HepG2 (cell line): ENCODE measurements around the gene AGAP1. TPM values are rescaled to one million over a fixed set of nuclear protein-coding genes. Genes with fewer than 3 reads are reported as not detected.

Experiments
- CBX1 ChIP-seq: IDR thresholded peaks from one replicate; pipeline ENCODE4 v1.6.1; 2016; ENCODE audit warnings: antibody characterized with exemption, low read depth
- ELF4 ChIP-seq: sonication (generic); formaldehyde crosslinking; IDR thresholded peaks from 2 replicates; pipeline ENCODE4 v1.5.0; 2020; ENCODE audit warnings: missing genetic modification reagents, mild to moderate bottlenecking, moderate library complexity, borderline replicate concordance
- FOXP1 ChIP-seq, 2 experiments: fragments of 450-650 bp in 1 of 2; IDR thresholded peaks; 2 replicates each; pipeline ENCODE4 v1.6.1; 2017 to 2018; ENCODE audit warnings: antibody characterized with exemption in 1 of 2
- GPN1 ChIP-seq: sonication (generic); formaldehyde crosslinking; IDR thresholded peaks from 2 replicates; pipeline ENCODE4 v1.5.1; 2020; ENCODE audit warnings: missing genetic modification reagents, borderline replicate concordance
- HMGA1 ChIP-seq: sonication (generic); formaldehyde crosslinking; conservative IDR thresholded peaks from 2 replicates; pipeline ENCODE4 v1.4.0; 2020; ENCODE audit warnings: missing genetic modification reagents
- KMT2A ChIP-seq: sonication (generic); formaldehyde crosslinking; IDR thresholded peaks from 2 replicates; pipeline ENCODE4 v1.4.0; 2020; ENCODE audit warnings: missing genetic modification reagents
- PAX8 ChIP-seq: sonication (generic); formaldehyde crosslinking; IDR thresholded peaks from 2 replicates; pipeline ENCODE4 v1.8.0; 2022; ENCODE audit warnings: mild to moderate bottlenecking, missing genetic modification reagents, borderline replicate concordance
- YEATS4 ChIP-seq: sonication (generic); formaldehyde crosslinking; IDR thresholded peaks from 2 replicates; pipeline ENCODE4 v1.4.0; 2020; ENCODE audit warnings: missing genetic modification reagents, borderline replicate concordance
- ZBTB10 ChIP-seq: sonication (generic); formaldehyde crosslinking; IDR thresholded peaks from 2 replicates; pipeline ENCODE4 v1.4.0; 2020; ENCODE audit warnings: missing genetic modification reagents, borderline replicate concordance
- ZNF451 ChIP-seq: sonication (generic); formaldehyde crosslinking; IDR thresholded peaks from 2 replicates; pipeline ENCODE4 v1.5.0; 2020; ENCODE audit warnings: mild to moderate bottlenecking, missing genetic modification reagents
- ZNF619 ChIP-seq: sonication (generic); formaldehyde crosslinking; IDR thresholded peaks from 2 replicates; pipeline ENCODE4 v1.4.0; 2020; ENCODE audit warnings: mild to moderate bottlenecking, missing genetic modification reagents
- ZNF775 ChIP-seq: sonication (generic); formaldehyde crosslinking; IDR thresholded peaks from 2 replicates; pipeline ENCODE4 v1.4.0; 2020; ENCODE audit warnings: missing genetic modification reagents, mild to moderate bottlenecking, moderate library complexity, borderline replicate concordance
- ZNF776 ChIP-seq: sonication (generic); formaldehyde crosslinking; IDR thresholded peaks from 2 replicates; pipeline ENCODE4 v1.4.0; 2020; ENCODE audit warnings: mild to moderate bottlenecking, missing genetic modification reagents
- ZNF780A ChIP-seq: sonication (generic); formaldehyde crosslinking; IDR thresholded peaks from 2 replicates; pipeline ENCODE4 v1.8.0; 2022; ENCODE audit warnings: mild to moderate bottlenecking, missing genetic modification reagents, moderate library complexity
- ZSCAN20 ChIP-seq: sonication (generic); formaldehyde crosslinking; IDR thresholded peaks from 2 replicates; pipeline ENCODE4 v1.4.0; 2020; ENCODE audit warnings: missing genetic modification reagents, mild to moderate bottlenecking, borderline replicate concordance
- polyA plus RNA-seq, 8 experiments: library from polyadenylated mRNA; depleted of rRNA in 3 of 8; stranded (reverse) in 7 of 8; unstranded in 1 of 8; fragments of >200 nt; fragmentation: Illumina TruSeq in 4 of 8; extraction: Trizol in 4 of 8; gene quantifications; 2 replicates each; pipeline versions ENCODE4 v1.2.1 to v1.2.3, GENCODE V29; 2011 to 2016; ENCODE audit warnings: low read depth in 4 of 8, missing spikeins in 1 of 8, mixed read lengths in 1 of 8; ENCODE audit not compliant: insufficient read depth in 1 of 8
- total RNA-seq, 5 experiments: library from RNA; depleted of rRNA; stranded (reverse); fragments of >200 nt; fragmentation: Illumina TruSeq; extraction: Trizol; gene quantifications; 2 replicates each; pipeline ENCODE4 v1.2.3, GENCODE V29; 2016; ENCODE audit warnings: low read depth in 1 of 5
- TF ChIP-seq, protein P1 (sequence below): sonication (generic); formaldehyde crosslinking; IDR thresholded peaks from 2 replicates; pipeline ENCODE4 v1.4.0; 2020; ENCODE audit warnings: mild to moderate bottlenecking, missing genetic modification reagents
- TF ChIP-seq, protein P2 (sequence below): IDR thresholded peaks from 2 replicates; pipeline ENCODE4 v1.4.0; 2020; ENCODE audit warnings: mild to moderate bottlenecking, missing genetic modification reagents
- TF ChIP-seq, protein P3 (sequence below): sonication (generic); formaldehyde crosslinking; IDR thresholded peaks from 2 replicates; pipeline ENCODE4 v1.5.1; 2020; ENCODE audit warnings: missing genetic modification reagents, mild to moderate bottlenecking, borderline replicate concordance

The AGAP1 gene
- total and polyA plus RNA-seq, 2 of the 13 experiments (the other 11 are each of a cell fraction or from before 2014, with no cell fraction given), result 21.2 to 32.7 TPM

DNA sequence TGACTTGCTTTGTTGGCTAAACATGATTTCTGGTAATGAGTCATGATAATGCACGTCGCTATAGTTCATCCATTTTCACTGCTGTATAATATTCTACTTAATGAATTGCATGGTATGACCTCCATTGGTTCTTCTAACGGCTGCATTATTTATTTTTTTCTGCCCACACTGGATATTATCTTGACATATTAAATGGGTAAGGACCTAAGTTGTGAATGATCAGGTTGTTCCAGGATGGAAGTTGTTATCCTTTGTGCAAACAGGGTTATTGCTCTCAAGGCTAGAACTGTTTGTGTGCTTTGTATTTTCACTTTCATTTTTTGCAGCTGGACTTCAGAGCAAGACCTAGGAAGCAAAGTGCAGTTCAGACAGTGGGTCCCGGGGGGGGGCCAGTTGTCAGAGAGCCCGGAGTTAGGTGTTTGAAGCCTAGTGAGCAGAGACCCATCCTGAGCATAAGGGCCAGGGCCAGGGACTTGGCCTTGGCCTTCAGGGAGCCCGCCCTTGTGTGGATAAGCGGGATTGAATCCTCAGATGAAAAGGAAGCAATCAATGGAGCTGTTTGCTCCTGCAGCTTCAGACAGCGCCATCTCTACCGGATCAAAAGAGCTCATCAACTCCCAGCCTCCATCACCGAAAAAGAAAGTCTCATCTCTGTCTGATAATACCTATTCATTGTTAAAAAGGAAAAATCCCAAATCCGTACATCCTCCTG lies 48.2 kb downstream of the AGAP1 start (continued):
- TF ChIP-seq ZNF451 (CRISPR knock-in tag) (peak; percentile 45; the same call in 1 of the 2 replicates), PAX8 (CRISPR knock-in tag) (no peak), YEATS4 (CRISPR knock-in tag) (peak; percentile 52; the same call in 1 of the 2 replicates), GPN1 (no peak), HMGA1 (CRISPR knock-in tag) (no peak), ZSCAN20 (CRISPR knock-in tag) (0 out of 2 replicates have a peak, but pooled peaks have one; percentile 26), KMT2A (no peak; the same call in 1 of the 2 replicates), FOXP1 (IDR thresholded peaks at IDR 0.05) (peak; percentile 62; the same call in 1 of the 2 replicates), FOXP1 (CRISPR knock-in tag; IDR thresholded peaks at IDR 0.05) (peak; percentile 90), ZBTB10 (no peak), CBX1 (no peak), ZNF780A (CRISPR knock-in tag) (no peak), ZNF619 (0 out of 2 replicates have a peak, but pooled peaks have one; percentile 26), ELF4 (CRISPR knock-in tag) (no peak), ZNF775 (CRISPR knock-in tag) (peak; percentile 49; the same call in 1 of the 2 replicates), ZNF776 (CRISPR knock-in tag) (no peak)
- TF ChIP-seq, protein P1, sequence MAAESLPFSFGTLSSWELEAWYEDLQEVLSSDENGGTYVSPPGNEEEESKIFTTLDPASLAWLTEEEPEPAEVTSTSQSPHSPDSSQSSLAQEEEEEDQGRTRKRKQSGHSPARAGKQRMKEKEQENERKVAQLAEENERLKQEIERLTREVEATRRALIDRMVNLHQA (CRISPR knock-in tag), result no peak
- TF ChIP-seq, protein P2, sequence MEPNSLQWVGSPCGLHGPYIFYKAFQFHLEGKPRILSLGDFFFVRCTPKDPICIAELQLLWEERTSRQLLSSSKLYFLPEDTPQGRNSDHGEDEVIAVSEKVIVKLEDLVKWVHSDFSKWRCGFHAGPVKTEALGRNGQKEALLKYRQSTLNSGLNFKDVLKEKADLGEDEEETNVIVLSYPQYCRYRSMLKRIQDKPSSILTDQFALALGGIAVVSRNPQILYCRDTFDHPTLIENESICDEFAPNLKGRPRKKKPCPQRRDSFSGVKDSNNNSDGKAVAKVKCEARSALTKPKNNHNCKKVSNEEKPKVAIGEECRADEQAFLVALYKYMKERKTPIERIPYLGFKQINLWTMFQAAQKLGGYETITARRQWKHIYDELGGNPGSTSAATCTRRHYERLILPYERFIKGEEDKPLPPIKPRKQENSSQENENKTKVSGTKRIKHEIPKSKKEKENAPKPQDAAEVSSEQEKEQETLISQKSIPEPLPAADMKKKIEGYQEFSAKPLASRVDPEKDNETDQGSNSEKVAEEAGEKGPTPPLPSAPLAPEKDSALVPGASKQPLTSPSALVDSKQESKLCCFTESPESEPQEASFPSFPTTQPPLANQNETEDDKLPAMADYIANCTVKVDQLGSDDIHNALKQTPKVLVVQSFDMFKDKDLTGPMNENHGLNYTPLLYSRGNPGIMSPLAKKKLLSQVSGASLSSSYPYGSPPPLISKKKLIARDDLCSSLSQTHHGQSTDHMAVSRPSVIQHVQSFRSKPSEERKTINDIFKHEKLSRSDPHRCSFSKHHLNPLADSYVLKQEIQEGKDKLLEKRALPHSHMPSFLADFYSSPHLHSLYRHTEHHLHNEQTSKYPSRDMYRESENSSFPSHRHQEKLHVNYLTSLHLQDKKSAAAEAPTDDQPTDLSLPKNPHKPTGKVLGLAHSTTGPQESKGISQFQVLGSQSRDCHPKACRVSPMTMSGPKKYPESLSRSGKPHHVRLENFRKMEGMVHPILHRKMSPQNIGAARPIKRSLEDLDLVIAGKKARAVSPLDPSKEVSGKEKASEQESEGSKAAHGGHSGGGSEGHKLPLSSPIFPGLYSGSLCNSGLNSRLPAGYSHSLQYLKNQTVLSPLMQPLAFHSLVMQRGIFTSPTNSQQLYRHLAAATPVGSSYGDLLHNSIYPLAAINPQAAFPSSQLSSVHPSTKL, result peak; percentile 98
- TF ChIP-seq, protein P3, sequence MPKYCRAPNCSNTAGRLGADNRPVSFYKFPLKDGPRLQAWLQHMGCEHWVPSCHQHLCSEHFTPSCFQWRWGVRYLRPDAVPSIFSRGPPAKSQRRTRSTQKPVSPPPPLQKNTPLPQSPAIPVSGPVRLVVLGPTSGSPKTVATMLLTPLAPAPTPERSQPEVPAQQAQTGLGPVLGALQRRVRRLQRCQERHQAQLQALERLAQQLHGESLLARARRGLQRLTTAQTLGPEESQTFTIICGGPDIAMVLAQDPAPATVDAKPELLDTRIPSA, result no peak
